ENCODE results near the gene YEATS4.

The YEATS4 gene

DNA sequence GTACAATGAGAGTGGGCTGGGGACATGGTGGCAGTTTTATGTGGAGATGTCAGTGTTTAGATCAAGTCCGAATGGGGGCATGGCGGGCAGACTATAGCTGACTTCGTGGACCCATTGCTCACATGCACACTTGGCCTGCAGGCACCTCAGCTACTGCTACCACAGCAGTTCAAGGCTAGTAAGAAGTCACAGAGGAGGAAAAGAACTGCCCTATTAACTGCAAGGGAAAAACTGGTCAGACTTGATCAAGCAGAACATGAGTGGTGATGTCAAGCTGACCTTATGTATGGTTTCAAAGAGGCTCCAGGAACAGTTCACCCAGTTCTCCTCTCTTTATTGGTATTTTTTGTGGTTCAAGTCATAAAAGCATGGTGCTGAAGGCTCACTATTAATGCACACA lies 80.5 kb downstream of the YEATS4 start:
- no peak for DNase-seq
